BE2C (cell line): ENCODE results near the gene TRERF1.
"Not testable (repeated sequence)": the region's sequence is repeated elsewhere in the genome, so short reads cannot be mapped to it uniquely, and the experiment has no call there.

Experiments
- DNase-seq: peaks from one replicate; pipeline ENCODE4 v3.0.0-alpha.2; 2020
- H3K27me3 ChIP-seq: fragments of 250-450 bp; sonication (Bioruptor Pico); 2 replicates; pipeline ENCODE4 v1.5.1; 2020; ENCODE audit warnings: mild to moderate bottlenecking
- H3K36me3 ChIP-seq: fragments of 250-450 bp; sonication (Bioruptor Pico); 2 replicates; pipeline ENCODE4 v1.5.1; 2020; ENCODE audit warnings: mild to moderate bottlenecking
- H3K4me1 ChIP-seq: fragments of 250-450 bp; sonication (Bioruptor Pico); 2 replicates; pipeline ENCODE4 v1.5.1; 2020
- H3K4me3 ChIP-seq: 2 replicates; pipeline ENCODE4 v1.5.1; 2011; ENCODE audit warnings: low read depth, low read length
- H3K9me3 ChIP-seq: fragments of 250-450 bp; sonication (Bioruptor Pico); 2 replicates; pipeline ENCODE4 v1.5.1; 2020
- TF ChIP-seq, protein P1 (sequence below): IDR thresholded peaks from 2 replicates; pipeline ENCODE4 v1.5.1; 2012; ENCODE audit warnings: mild to moderate bottlenecking, low read depth, low read length

TRERF1 gene

DNA sequence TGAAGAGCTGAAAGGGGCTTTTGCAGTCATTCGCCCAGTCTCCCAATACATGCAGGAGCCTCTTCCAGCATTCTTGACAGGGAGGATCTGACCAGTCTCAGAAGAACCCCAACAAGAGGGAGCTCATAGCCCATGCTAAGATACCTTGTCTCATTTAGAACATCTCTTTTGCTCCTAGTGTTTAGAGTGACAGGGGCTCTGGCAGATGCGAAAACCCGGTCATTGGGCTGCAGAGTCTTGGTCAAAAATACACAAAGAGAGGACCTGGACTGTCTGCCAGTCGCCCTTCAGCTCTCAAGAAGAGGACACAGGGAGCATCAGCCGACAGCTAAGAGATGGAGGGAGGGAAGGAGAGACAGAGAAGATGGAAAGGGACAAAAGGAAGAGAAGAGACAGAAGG lies 257.7 kb downstream of the TRERF1 start:
- TF ChIP-seq, protein P1, sequence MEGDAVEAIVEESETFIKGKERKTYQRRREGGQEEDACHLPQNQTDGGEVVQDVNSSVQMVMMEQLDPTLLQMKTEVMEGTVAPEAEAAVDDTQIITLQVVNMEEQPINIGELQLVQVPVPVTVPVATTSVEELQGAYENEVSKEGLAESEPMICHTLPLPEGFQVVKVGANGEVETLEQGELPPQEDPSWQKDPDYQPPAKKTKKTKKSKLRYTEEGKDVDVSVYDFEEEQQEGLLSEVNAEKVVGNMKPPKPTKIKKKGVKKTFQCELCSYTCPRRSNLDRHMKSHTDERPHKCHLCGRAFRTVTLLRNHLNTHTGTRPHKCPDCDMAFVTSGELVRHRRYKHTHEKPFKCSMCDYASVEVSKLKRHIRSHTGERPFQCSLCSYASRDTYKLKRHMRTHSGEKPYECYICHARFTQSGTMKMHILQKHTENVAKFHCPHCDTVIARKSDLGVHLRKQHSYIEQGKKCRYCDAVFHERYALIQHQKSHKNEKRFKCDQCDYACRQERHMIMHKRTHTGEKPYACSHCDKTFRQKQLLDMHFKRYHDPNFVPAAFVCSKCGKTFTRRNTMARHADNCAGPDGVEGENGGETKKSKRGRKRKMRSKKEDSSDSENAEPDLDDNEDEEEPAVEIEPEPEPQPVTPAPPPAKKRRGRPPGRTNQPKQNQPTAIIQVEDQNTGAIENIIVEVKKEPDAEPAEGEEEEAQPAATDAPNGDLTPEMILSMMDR: no peak
- H3K9me3 ChIP-seq: no peaks in the 10 kb centered on the region; the same call in 1 of the 2 replicates
- H3K4me1 ChIP-seq: peaks cover 7% of the 10 kb centered on the region
- no peaks in the 10 kb centered on the region for H3K36me3 ChIP-seq
- H3K27me3 ChIP-seq: no peaks in the 10 kb centered on the region
- no peak for DNase-seq
- no peak overlapping the region for H3K4me3 ChIP-seq

- Histone ChIP-seq H3K9me3 (no peaks in the 10 kb centered on the region), H3K4me1 (peaks cover 7% of the 10 kb centered on the region), H3K4me3 (no peak overlapping the region), H3K27me3 (no peaks in the 10 kb centered on the region), H3K36me3 (no peaks in the 10 kb centered on the region)
- no peak for DNase-seq
- TF ChIP-seq, protein P1: no peak
These were observed 258.2 kb downstream of the TRERF1 start for GRCh38 chr6:42193491-42193894.

- not testable (repeated sequence) for H3K36me3 ChIP-seq, DNase-seq, H3K9me3 ChIP-seq, H3K27me3 ChIP-seq, H3K4me1 ChIP-seq, H3K4me3 ChIP-seq
These were observed 259.3 kb downstream of the TRERF1 start for GRCh38 chr6:42192385-42192784.

DNA sequence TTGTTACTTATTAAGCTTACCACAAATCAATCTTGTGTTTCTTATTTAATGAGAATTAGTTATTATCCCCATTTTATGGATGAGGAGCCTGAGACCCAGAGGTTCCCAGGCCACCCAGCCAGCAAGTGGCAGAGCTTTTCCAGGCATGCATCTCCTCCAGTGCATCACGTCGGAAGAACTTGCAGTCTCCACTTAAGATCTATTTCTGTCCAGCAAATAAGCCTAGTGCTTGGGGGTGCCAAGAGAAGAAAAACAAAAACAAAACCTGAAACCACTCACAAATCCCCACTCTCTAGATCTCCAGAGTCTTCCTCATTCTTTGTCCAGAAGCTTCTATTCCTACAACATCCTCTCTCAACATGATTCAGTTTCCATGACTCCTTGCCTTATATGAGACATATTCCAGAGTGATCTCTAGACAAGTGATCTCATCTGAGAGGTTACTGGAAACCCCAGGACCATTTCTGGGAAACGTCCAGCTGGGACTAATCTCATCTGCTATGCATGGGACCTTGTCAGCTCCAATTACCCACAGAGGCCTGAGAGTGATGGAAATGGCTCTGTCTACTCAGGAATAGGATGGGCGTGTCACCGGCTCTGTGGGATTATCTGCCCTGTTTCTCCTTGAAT lies 261.1 kb downstream of the TRERF1 start:
- no peaks in the 10 kb centered on the region for H3K9me3 ChIP-seq
- DNase-seq: peak; percentile 55
- TF ChIP-seq, protein P1: no peak
- no peak overlapping the region for H3K4me3 ChIP-seq
- peaks cover 7% of the 10 kb centered on the region for H3K4me1 ChIP-seq
- H3K27me3 ChIP-seq: no peaks in the 10 kb centered on the region
- H3K36me3 ChIP-seq: no peaks in the 10 kb centered on the region

- H3K4me3 ChIP-seq: no peak overlapping the region
- H3K4me1 ChIP-seq: peaks cover 7% of the 10 kb centered on the region
- TF ChIP-seq, protein P1: no peak
- H3K9me3 ChIP-seq: no peaks in the 10 kb centered on the region
- no peak for DNase-seq
- no peaks in the 10 kb centered on the region for H3K36me3 ChIP-seq
- no peaks in the 10 kb centered on the region for H3K27me3 ChIP-seq
These were observed 263.3 kb downstream of the TRERF1 start for GRCh38 chr6:42188406-42188805.

DNA sequence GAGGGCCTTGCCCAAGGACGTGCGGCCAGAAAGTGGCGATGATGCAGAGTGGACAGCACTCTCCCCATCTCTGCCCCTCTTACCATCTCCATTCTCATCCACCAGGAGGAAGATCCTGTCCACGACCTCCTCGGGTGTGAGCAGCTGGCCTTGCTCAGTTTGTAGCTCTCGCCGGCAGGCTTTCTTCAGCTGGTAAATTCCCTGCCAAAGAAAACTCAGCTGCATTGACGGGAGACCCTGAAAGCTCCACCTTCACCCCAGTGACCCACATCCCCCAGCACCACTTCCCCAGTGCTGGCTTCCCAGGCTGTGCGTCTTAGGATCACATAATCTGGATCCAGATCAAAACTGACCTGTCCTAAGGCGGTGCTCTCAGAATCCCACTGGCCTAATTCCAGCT lies 266.1 kb downstream of the TRERF1 start:
- H3K9me3 ChIP-seq: no peaks in the 10 kb centered on the region
- no peaks in the 10 kb centered on the region for H3K4me1 ChIP-seq
- no peak for DNase-seq
- no peaks in the 10 kb centered on the region for H3K36me3 ChIP-seq
- no peaks in the 10 kb centered on the region for H3K27me3 ChIP-seq
- H3K4me3 ChIP-seq: no peak overlapping the region
- TF ChIP-seq, protein P1: no peak
